ENCODE measurements around the gene CD46.

CD46 gene

DNA sequence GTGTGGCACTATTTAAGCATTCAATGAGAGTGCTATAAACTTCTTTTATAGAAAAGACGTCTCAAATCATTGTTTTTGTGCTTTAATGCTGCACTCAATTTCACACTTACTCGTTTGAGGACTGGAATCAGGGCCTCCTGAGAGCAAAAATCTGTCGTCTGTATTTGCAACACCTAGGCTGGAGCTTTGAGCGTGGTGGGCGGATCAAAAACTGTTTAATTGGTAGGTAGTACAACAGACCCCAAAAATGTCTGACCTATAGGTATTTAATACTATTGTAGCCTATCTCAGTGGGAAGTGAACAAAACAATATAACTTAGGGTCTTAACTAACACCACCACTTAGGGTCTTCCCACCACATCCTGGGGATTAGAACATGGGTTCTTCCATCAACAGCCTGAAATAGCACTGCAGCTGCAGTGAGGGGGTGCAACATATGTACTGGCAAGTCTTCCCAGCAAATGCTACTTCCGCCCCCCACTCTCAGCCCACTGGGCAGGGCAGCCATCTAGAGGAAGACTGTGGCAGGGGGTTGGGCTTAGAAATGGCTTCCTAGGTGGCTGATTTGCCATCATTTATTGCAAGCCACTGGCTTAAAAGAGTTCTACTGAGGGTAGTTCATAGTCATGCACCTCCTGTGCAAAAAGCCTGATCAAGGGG lies 48.3 kb downstream of the CD46 start:
- TF ChIP-seq, protein P1, sequence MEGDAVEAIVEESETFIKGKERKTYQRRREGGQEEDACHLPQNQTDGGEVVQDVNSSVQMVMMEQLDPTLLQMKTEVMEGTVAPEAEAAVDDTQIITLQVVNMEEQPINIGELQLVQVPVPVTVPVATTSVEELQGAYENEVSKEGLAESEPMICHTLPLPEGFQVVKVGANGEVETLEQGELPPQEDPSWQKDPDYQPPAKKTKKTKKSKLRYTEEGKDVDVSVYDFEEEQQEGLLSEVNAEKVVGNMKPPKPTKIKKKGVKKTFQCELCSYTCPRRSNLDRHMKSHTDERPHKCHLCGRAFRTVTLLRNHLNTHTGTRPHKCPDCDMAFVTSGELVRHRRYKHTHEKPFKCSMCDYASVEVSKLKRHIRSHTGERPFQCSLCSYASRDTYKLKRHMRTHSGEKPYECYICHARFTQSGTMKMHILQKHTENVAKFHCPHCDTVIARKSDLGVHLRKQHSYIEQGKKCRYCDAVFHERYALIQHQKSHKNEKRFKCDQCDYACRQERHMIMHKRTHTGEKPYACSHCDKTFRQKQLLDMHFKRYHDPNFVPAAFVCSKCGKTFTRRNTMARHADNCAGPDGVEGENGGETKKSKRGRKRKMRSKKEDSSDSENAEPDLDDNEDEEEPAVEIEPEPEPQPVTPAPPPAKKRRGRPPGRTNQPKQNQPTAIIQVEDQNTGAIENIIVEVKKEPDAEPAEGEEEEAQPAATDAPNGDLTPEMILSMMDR (IDR thresholded peaks at IDR 0.05; ENCODE audit: insufficient read depth, low read length, poor library complexity, severe bottlenecking) = no peak
- Histone ChIP-seq H3K4me3 (replicated peaks; ENCODE audit: low read depth, low read length) (no peak overlapping the region), H3K36me3 (ENCODE audit: control insufficient read depth, insufficient read depth, low read length) (peaks cover 16% of the 10 kb centered on the region), H3K27me3 (replicated peaks; ENCODE audit: control insufficient read depth, insufficient read depth, low read length) (no peaks in the 10 kb centered on the region)
- DNase-seq (ENCODE audit: extremely low read depth, insufficient read length) = no peak

GRCh38 chr1:207801819-207802218 lies 50.0 kb downstream of the CD46 start:
- H3K36me3 ChIP-seq (ENCODE audit: control insufficient read depth, insufficient read depth, low read length) = peaks cover 27% of the 10 kb centered on the region

DNA sequence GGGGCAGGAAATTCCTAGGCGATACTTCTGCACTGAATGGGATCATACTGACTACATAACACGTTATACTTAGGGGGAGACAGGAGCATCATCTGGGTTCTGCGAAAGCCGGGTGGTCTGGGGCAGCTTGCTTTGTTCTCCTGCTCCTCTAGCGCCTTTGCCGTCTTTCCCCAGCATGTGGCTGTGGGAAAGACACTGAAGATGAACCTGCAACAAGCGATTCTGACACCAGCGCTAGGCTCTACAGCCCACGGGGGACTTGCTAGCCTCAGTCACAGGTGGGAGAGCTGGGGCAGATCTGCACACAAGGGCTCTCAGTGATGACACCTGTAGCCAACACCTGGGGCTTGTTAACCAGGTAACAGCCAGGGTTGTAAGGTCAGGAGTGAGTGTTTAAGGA lies 51.8 kb downstream of the CD46 start:
- TF ChIP-seq, protein P1 (IDR thresholded peaks at IDR 0.05; ENCODE audit: insufficient read depth, low read length, poor library complexity, severe bottlenecking) = no peak
- H3K27me3 ChIP-seq (replicated peaks; ENCODE audit: control insufficient read depth, insufficient read depth, low read length) = no peaks in the 10 kb centered on the region
- H3K36me3 ChIP-seq (ENCODE audit: control insufficient read depth, insufficient read depth, low read length) = peaks cover 43% of the 10 kb centered on the region
- no peak overlapping the region for H3K4me3 ChIP-seq (replicated peaks; ENCODE audit: low read depth, low read length)
- no peak for DNase-seq (ENCODE audit: extremely low read depth, insufficient read length)

More at GRCh38 chr1:207801819-207802218, 50.0 kb downstream of the CD46 start:
- DNase-seq (ENCODE audit: extremely low read depth, insufficient read length) = no peak
- no peaks in the 10 kb centered on the region for H3K27me3 ChIP-seq (replicated peaks; ENCODE audit: control insufficient read depth, insufficient read depth, low read length)
- TF ChIP-seq, protein P1 (IDR thresholded peaks at IDR 0.05; ENCODE audit: insufficient read depth, low read length, poor library complexity, severe bottlenecking) = no peak
- H3K4me3 ChIP-seq (replicated peaks; ENCODE audit: low read depth, low read length) = no peak overlapping the region

GRCh38 chr1:207804721-207805468 lies 53.0 kb downstream of the CD46 start:
- no peak for DNase-seq (ENCODE audit: extremely low read depth, insufficient read length)
- H3K27me3 ChIP-seq (replicated peaks; ENCODE audit: control insufficient read depth, insufficient read depth, low read length) = no peaks in the 10 kb centered on the region
- H3K4me3 ChIP-seq (replicated peaks; ENCODE audit: low read depth, low read length) = no peak overlapping the region
- TF ChIP-seq, protein P1 (IDR thresholded peaks at IDR 0.05; ENCODE audit: insufficient read depth, low read length, poor library complexity, severe bottlenecking) = no peak
- H3K36me3 ChIP-seq (ENCODE audit: control insufficient read depth, insufficient read depth, low read length) = peaks cover 53% of the 10 kb centered on the region

DNA sequence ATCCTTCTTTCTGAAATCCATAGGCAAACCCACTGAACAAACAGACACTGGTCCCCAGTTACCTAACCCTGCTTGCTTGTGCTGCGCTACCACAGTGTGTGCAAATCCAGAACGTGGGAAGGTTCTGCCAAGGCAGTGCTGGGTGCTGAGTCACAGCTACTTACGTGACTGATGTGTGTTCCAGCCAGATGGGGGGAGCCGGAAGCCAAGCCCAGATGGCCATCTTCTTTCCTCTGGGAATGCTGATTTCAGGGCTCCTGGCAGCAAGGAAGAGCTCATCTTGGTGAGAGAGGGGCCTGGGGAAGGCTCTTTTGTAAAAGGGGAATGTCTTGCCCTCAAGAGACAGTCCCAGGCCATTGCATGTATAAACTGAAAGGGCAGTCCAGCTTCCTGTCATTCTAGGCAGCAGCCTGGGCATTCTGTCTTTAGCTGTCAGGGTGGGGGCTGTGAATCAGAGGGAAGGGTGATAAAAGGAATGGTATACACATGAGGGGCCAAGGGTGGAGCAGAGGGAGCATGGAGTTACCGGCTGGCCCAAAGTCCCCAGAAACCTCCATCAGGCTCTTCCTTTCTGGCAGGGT lies 54.1 kb downstream of the CD46 start:
- Histone ChIP-seq H3K4me3 (replicated peaks; ENCODE audit: low read depth, low read length) (no peak overlapping the region), H3K36me3 (ENCODE audit: control insufficient read depth, insufficient read depth, low read length) (peaks cover 63% of the 10 kb centered on the region), H3K27me3 (replicated peaks; ENCODE audit: control insufficient read depth, insufficient read depth, low read length) (no peaks in the 10 kb centered on the region)
- TF ChIP-seq, protein P1 (IDR thresholded peaks at IDR 0.05; ENCODE audit: insufficient read depth, low read length, poor library complexity, severe bottlenecking) = no peak
- DNase-seq (ENCODE audit: extremely low read depth, insufficient read length) = no peak
